Ishikawa (cell line): ENCODE results near the gene JCAD.

Experiments used
- CEBPB ChIP-seq: IDR thresholded peaks from 2 replicates; pipeline ENCODE4 v1.6.1; 2012
- CREB1 ChIP-seq: IDR thresholded peaks from 2 replicates; pipeline ENCODE4 v1.6.1; 2012; ENCODE audit warnings: low read depth
- EGR1 ChIP-seq: IDR thresholded peaks from 2 replicates; pipeline ENCODE4 v1.6.1; 2012
- EP300 ChIP-seq: IDR thresholded peaks from 2 replicates; pipeline ENCODE4 v1.6.1; 2012; ENCODE audit warnings: borderline replicate concordance
- FOXM1 ChIP-seq: IDR thresholded peaks from 2 replicates; pipeline ENCODE4 v1.6.1; 2012; ENCODE audit warnings: low read depth, borderline replicate concordance
- NFIC ChIP-seq: IDR thresholded peaks from 2 replicates; pipeline ENCODE4 v1.6.1; 2012
- RAD21 ChIP-seq: IDR thresholded peaks from 2 replicates; pipeline ENCODE4 v1.6.1; 2012; ENCODE audit warnings: low read depth
- TAF1 ChIP-seq: IDR thresholded peaks from 2 replicates; pipeline ENCODE4 v1.6.1; 2012; ENCODE audit warnings: low read depth, mild to moderate bottlenecking
- TCF12 ChIP-seq: IDR thresholded peaks from 2 replicates; pipeline ENCODE4 v1.6.1; 2012; ENCODE audit warnings: low read depth
- TEAD4 ChIP-seq: IDR thresholded peaks from 2 replicates; pipeline ENCODE4 v1.6.1; 2012
- YY1 ChIP-seq: IDR thresholded peaks from 2 replicates; pipeline ENCODE4 v1.6.1; 2012; ENCODE audit warnings: low read depth
- ZBTB7A ChIP-seq: IDR thresholded peaks from 2 replicates; pipeline ENCODE4 v1.6.1; 2012; ENCODE audit warnings: low read depth
- TF ChIP-seq, protein P1 (sequence below): IDR thresholded peaks from 2 replicates; pipeline ENCODE4 v1.6.1; 2012
- TF ChIP-seq, protein P2 (sequence below): IDR thresholded peaks from 2 replicates; pipeline ENCODE4 v1.6.1; 2012; ENCODE audit warnings: low read depth, mild to moderate bottlenecking
- TF ChIP-seq, protein P3 (sequence below): IDR thresholded peaks from 2 replicates; pipeline ENCODE4 v1.6.1; 2012

JCAD gene

DNA sequence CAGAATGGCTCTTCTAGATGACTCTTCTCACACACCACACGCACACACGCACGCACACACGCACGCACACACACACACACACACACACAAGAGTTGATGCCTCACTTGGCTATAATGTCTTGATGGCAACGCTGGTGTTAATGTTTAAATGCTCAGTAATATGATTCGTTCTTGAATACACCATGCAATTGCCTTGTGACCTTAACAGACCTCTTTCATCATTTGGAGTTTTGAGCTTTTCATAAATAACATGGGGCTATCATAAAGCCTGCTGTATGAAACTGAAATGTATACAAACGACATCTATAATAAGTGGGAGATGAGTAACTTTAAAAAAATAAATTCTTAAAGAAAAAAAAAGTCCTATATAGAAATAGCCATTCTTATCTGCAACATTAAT, 8.2 kb downstream of the JCAD start:
- TF ChIP-seq TCF12 (no peak), EGR1 (no peak), ZBTB7A (no peak), CREB1 (no peak), CEBPB (no peak), NFIC (no peak), TAF1 (no peak), FOXM1 (no peak), YY1 (no peak), TEAD4 (no peak), RAD21 (no peak)
- TF ChIP-seq, protein P1, sequence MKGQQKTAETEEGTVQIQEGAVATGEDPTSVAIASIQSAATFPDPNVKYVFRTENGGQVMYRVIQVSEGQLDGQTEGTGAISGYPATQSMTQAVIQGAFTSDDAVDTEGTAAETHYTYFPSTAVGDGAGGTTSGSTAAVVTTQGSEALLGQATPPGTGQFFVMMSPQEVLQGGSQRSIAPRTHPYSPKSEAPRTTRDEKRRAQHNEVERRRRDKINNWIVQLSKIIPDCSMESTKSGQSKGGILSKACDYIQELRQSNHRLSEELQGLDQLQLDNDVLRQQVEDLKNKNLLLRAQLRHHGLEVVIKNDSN = no peak
- TF ChIP-seq, protein P2, sequence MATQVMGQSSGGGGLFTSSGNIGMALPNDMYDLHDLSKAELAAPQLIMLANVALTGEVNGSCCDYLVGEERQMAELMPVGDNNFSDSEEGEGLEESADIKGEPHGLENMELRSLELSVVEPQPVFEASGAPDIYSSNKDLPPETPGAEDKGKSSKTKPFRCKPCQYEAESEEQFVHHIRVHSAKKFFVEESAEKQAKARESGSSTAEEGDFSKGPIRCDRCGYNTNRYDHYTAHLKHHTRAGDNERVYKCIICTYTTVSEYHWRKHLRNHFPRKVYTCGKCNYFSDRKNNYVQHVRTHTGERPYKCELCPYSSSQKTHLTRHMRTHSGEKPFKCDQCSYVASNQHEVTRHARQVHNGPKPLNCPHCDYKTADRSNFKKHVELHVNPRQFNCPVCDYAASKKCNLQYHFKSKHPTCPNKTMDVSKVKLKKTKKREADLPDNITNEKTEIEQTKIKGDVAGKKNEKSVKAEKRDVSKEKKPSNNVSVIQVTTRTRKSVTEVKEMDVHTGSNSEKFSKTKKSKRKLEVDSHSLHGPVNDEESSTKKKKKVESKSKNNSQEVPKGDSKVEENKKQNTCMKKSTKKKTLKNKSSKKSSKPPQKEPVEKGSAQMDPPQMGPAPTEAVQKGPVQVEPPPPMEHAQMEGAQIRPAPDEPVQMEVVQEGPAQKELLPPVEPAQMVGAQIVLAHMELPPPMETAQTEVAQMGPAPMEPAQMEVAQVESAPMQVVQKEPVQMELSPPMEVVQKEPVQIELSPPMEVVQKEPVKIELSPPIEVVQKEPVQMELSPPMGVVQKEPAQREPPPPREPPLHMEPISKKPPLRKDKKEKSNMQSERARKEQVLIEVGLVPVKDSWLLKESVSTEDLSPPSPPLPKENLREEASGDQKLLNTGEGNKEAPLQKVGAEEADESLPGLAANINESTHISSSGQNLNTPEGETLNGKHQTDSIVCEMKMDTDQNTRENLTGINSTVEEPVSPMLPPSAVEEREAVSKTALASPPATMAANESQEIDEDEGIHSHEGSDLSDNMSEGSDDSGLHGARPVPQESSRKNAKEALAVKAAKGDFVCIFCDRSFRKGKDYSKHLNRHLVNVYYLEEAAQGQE = no peak
- TF ChIP-seq, protein P3, sequence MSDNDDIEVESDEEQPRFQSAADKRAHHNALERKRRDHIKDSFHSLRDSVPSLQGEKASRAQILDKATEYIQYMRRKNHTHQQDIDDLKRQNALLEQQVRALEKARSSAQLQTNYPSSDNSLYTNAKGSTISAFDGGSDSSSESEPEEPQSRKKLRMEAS = no peak

DNA sequence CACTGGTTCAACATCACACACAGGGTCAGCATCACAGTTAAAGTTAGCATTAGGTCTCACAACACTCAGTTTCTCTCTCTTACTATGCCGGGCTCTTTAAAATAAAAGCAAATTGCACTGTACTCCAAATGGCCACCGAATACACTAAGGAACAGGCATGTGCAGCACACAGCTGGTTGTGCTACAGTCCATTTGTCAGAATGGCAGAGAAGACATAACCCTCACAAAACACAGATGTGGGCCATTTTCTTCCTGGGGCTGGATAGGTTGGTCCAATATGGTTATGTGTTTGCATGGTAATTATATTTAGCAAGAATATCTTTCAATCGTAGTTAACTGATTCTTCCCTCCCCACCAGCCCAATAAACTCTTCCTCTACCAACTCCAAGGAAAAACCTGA, 9.0 kb downstream of the JCAD start:
- TF ChIP-seq YY1 (no peak), RAD21 (no peak)

DNA sequence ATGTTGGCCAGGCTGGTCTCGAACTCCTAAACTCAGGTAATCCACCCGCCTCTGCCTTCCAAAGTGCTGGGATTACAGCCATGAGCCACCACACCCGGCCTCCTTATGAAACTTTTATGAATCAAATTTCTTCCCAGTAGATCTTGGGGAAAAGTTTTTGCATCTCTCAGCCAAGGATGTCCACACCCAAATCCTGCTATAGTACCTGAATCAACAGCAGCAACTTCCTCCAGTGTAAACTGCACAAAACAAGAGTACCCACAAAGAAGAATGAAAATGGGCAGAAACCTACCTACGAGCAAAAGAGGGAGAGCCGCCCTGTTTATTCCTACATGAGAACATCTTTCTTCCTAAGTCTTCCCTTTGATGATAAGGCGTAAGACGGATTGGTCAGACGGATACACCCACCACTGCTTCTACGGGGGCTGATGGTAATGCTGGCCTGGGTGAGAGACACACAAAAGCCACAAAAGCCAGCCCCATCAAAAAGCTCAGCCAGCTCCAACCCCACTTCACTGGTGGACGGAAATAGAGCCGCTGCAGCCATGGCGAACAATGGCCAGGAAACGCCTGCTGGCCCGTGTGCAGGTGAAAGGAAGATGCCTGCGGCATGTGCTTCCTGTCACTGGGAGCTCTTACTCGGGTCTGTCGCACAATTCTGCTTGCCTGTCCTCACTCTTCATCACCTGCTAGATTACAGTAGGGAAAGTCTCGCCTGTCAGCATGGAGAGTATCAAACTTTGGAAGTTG, 10.4 kb downstream of the JCAD start:
- TF ChIP-seq CREB1 (no peak), NFIC (no peak), RAD21 (no peak), EGR1 (no peak), TAF1 (no peak), YY1 (no peak), TCF12 (no peak), FOXM1 (no peak), ZBTB7A (no peak), EP300 (no peak), TEAD4 (no peak), CEBPB (no peak)
- TF ChIP-seq, protein P2 = no peak
- TF ChIP-seq, protein P1 = no peak
- TF ChIP-seq, protein P3 = no peak

DNA sequence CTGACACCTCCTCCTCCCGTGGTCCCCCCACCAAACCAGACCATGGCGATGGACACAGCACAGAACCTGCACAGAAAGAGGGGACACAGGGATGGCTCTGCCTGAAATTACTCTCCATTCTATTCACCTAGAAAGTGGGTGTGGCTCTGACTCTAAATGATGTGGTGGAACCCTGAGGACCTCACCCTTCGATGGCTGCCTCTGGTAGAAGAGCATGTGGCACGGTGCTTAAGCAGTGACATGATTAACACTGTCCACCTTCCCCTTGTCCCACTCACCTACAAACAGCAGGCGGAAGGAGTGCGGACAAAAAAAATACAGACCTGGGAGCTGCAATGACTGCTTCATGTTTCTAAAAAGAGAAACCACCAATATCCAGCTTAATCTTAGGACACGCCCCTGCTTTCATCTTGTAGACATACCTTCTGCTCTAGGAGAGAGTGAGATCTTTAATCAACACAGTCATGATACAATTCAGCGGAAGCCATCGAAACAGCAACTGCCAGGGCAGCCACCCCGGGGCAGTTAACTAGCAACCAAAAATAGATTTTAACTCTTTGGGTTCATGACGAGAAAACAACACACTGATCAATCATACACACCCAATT, 11.4 kb downstream of the JCAD start:
- TF ChIP-seq RAD21 (no peak), CEBPB (no peak), TCF12 (no peak), ZBTB7A (no peak), EP300 (no peak), TEAD4 (no peak), NFIC (no peak), TAF1 (no peak), YY1 (no peak), FOXM1 (no peak), EGR1 (no peak), CREB1 (no peak)
- TF ChIP-seq, protein P3 = no peak
- TF ChIP-seq, protein P2 = no peak
- TF ChIP-seq, protein P1 = no peak
